T-helper 1 cell treated with Interleukin-12 subunit alpha and Interleukin-12 subunit beta and Interleukin-4 antibody, amounts not matched to agents 30 μg/mL and 1 μg/mL, for 36 hours (primary cell): Measurements from ENCODE around the gene PTPRG.
"Not testable (repeated sequence)": the region's sequence is repeated elsewhere in the genome, so short reads cannot be mapped to it uniquely, and the experiment has no call there.

Source experiments
- H3K27ac Mint-ChIP-seq: one replicate; pipeline ENCODE4 v1.8.0; 2021; ENCODE audit warnings: mild to moderate bottlenecking, mixed read lengths
- H3K27me3 Mint-ChIP-seq: one replicate; pipeline ENCODE4 v1.8.0; 2021; ENCODE audit warnings: low read depth, mixed read lengths
- H3K36me3 Mint-ChIP-seq: one replicate; pipeline ENCODE4 v1.8.0; 2021; ENCODE audit warnings: low read depth, mixed read lengths
- H3K4me1 Mint-ChIP-seq: one replicate; pipeline ENCODE4 v1.8.0; 2021; ENCODE audit warnings: low read depth, mixed read lengths
- H3K4me3 Mint-ChIP-seq: one replicate; pipeline ENCODE4 v1.8.0; 2021; ENCODE audit warnings: mild to moderate bottlenecking, moderate library complexity, mixed read lengths
- H3K9me3 Mint-ChIP-seq: one replicate; pipeline ENCODE4 v1.8.0; 2021; ENCODE audit warnings: mixed read lengths

The PTPRG gene

DNA sequence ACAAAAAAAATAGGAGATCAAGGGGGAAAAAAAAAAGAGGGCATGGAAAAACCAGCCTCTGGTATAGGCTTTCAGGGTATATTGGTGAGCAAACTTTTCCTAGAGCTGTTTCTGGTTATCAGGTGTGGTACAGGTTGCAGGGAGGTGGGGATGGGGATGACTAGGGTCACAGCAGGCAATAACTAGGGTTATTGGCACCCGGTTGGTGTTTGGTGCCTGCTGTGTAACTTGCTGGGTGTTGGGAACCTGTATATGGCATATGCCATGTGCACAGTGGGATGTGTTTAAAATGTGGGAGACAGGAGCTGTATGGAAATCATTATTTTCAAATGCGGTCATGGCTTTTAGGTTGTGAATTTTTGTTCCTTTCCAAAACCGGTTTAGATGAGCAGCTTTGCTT lies 119.2 kb downstream of the PTPRG start:
- Mint-ChIP-seq H3K4me1 (no peaks in the 10 kb centered on the region), H3K4me3 (no peak overlapping the region), H3K36me3 (no peaks in the 10 kb centered on the region), H3K9me3 (no peaks in the 10 kb centered on the region), H3K27me3 (peaks cover 4% of the 10 kb centered on the region), H3K27ac (no peak overlapping the region)

GRCh38 chr3:61681636-61682035 lies 120.3 kb downstream of the PTPRG start:
- H3K4me3 Mint-ChIP-seq, result no peak overlapping the region
- no peak overlapping the region for H3K27ac Mint-ChIP-seq
- H3K36me3 Mint-ChIP-seq, result no peaks in the 10 kb centered on the region
- H3K4me1 Mint-ChIP-seq, result no peaks in the 10 kb centered on the region
- peaks cover 4% of the 10 kb centered on the region for H3K27me3 Mint-ChIP-seq
- H3K9me3 Mint-ChIP-seq, result no peaks in the 10 kb centered on the region

DNA sequence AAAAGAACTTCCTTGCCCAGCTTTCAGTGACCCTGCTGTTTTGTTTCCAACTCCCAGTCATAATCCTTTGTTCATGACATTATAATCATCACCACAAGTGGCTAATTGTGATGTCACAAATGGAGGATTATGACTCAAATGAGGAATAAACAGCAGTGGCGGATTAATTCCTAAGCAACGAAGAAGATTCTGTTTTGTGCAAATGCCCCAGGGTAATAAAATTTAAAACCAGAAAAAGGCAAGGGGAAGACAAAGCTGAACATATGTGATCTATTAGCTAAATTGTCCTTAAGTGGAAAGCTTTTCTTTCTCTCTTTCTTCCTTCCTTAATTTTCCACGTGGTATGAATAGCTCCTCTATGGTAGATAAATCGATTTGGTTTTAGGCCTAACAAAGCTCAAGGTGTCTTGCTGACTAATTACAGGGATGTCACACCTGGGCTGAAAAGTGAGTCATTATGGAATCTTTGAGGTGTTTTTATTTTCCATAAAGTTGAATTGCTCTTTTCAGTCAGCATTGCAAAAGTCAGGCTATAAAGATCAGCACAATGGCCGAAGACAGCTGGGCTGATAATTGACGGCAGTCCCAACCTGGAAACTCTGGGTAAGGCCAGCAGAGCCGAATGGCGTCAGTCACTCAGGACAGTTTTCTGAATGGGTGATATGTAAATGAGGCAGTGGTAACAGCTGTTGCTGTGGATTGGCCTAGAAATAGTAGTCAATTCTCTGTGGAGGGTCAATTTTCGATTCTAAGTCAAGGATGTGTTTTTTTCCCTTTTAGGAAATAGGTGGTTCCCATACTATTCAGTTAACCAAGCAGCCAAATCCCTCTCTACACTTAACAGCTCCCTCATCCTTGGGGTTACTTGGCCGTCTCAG lies 121.5 kb downstream of the PTPRG start:
- Mint-ChIP-seq H3K27ac (no peak overlapping the region), H3K27me3 (peaks cover 4% of the 10 kb centered on the region), H3K4me3 (no peak overlapping the region), H3K9me3 (no peaks in the 10 kb centered on the region), H3K36me3 (no peaks in the 10 kb centered on the region), H3K4me1 (no peaks in the 10 kb centered on the region)

- Mint-ChIP-seq H3K27me3 (peaks cover 4% of the 10 kb centered on the region), H3K4me1 (no peaks in the 10 kb centered on the region), H3K9me3 (no peaks in the 10 kb centered on the region), H3K36me3 (no peaks in the 10 kb centered on the region), H3K27ac (no peak overlapping the region), H3K4me3 (no peak overlapping the region)
Observed at GRCh38 chr3:61683549-61684236, 122.3 kb downstream of the PTPRG start.

DNA sequence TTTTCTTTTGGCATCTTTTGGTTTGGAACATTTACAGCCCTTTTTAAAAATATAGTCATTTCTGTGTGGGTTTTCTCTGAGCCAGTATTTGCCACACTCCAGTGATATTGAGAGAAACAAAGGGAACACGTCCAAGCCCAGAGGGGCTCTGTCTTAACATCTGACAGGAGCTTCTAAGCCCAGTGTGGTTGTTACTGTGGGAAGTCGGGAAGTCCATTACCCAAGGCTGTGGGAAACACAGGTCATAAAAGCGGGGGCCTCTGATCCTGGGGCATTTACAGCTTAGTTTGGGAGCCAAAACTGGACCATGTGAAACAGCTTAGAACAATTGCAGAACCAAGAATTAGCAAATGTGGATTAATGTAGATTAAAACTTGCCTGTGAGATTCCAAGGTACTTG lies 123.0 kb downstream of the PTPRG start:
- H3K4me3 Mint-ChIP-seq, result no peak overlapping the region
- no peaks in the 10 kb centered on the region for H3K36me3 Mint-ChIP-seq
- no peaks in the 10 kb centered on the region for H3K9me3 Mint-ChIP-seq
- H3K4me1 Mint-ChIP-seq, result no peaks in the 10 kb centered on the region
- no peak overlapping the region for H3K27ac Mint-ChIP-seq
- H3K27me3 Mint-ChIP-seq, result peaks cover 4% of the 10 kb centered on the region

DNA sequence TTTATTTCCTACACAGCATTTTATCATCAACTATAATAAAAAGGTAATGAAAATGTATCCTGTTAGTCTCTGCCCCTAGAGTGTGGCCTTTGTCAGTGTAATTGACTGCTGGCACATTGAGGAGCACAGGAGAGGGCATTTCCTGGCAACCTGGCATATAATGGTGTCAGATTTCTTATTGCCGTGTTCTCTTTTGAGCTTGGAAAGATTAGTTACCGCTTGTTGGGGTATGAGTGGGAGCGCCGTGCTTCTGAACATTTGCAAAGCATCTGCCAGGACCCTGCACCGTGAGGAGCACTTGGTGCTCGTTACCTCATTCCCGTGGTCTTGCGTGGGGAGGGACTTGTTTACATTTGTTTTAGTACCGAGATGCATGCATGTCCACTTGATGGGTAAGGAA lies 124.4 kb downstream of the PTPRG start:
- Mint-ChIP-seq H3K27me3 (no peaks in the 10 kb centered on the region), H3K4me1 (no peaks in the 10 kb centered on the region), H3K27ac (no peak overlapping the region), H3K36me3 (no peaks in the 10 kb centered on the region), H3K9me3 (no peaks in the 10 kb centered on the region), H3K4me3 (no peak overlapping the region)

DNA sequence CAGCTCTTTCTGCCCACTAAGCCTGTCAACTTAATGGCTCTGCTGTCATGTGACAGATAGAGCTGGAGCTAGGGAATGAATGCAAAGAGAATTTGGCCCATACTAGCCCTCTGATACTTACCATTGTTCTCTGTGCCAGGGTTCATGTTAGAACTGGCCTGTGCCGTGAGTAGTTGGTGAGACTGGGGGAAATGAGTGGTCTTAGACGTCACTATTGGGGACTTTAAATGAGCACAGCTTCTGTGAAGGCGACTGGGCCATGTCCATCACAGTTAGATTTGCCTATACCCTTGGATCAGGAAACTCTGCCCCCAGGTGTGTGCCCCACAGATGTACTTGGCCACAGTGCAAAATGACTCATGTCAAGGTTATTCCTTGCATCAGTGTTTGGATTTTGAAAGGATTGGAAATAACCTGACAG lies 124.9 kb downstream of the PTPRG start:
- Mint-ChIP-seq H3K9me3 (no peaks in the 10 kb centered on the region), H3K4me1 (no peaks in the 10 kb centered on the region), H3K36me3 (no peaks in the 10 kb centered on the region)

DNA sequence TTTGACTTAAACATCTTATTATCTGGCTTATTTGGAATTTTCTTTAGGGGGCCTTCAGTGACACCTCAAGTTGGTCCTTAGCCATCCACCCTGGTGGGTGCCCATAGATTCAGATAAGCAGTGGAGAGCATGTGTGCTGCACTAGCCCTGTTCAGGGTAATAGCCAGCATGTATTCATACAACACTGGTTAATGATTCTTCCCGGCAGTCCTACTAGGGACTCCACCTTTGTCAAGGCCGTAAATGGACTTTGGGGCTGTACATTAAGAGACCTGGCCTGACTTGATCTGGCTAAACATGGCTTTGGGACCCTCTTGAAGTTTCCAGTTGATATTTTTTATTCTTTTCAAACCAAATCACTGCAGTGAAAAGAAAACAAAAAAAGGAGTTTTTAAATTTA lies 125.8 kb downstream of the PTPRG start:
- no peaks in the 10 kb centered on the region for H3K4me1 Mint-ChIP-seq
- no peak overlapping the region for H3K4me3 Mint-ChIP-seq
- H3K36me3 Mint-ChIP-seq, result no peaks in the 10 kb centered on the region
- H3K27ac Mint-ChIP-seq, result no peak overlapping the region
- H3K27me3 Mint-ChIP-seq, result no peaks in the 10 kb centered on the region
- no peaks in the 10 kb centered on the region for H3K9me3 Mint-ChIP-seq

More for the DNA sequence above, 124.9 kb downstream of the PTPRG start:
- H3K4me3 Mint-ChIP-seq, result no peak overlapping the region
- no peaks in the 10 kb centered on the region for H3K27me3 Mint-ChIP-seq
- H3K27ac Mint-ChIP-seq, result no peak overlapping the region

- Mint-ChIP-seq H3K27ac (no peak overlapping the region), H3K9me3 (no peaks in the 10 kb centered on the region), H3K4me1 (no peaks in the 10 kb centered on the region), H3K36me3 (no peaks in the 10 kb centered on the region), H3K4me3 (no peak overlapping the region), H3K27me3 (no peaks in the 10 kb centered on the region)
Observed at GRCh38 chr3:61687663-61688306, 126.4 kb downstream of the PTPRG start.

- Mint-ChIP-seq H3K4me1 (no peaks in the 10 kb centered on the region), H3K9me3 (no peaks in the 10 kb centered on the region), H3K4me3 (no peak overlapping the region), H3K27me3 (no peaks in the 10 kb centered on the region), H3K27ac (no peak overlapping the region), H3K36me3 (no peaks in the 10 kb centered on the region)
Observed at GRCh38 chr3:61688307-61688984, 127.1 kb downstream of the PTPRG start.

- H3K36me3 Mint-ChIP-seq, result no peaks in the 10 kb centered on the region
- no peaks in the 10 kb centered on the region for H3K4me1 Mint-ChIP-seq
- H3K9me3 Mint-ChIP-seq, result no peaks in the 10 kb centered on the region
- no peak overlapping the region for H3K4me3 Mint-ChIP-seq
- H3K27ac Mint-ChIP-seq, result no peak overlapping the region
- no peaks in the 10 kb centered on the region for H3K27me3 Mint-ChIP-seq
Observed at GRCh38 chr3:61690016-61690415, 128.6 kb downstream of the PTPRG start.

- H3K27me3 Mint-ChIP-seq, result no peaks in the 10 kb centered on the region
- no peak overlapping the region for H3K27ac Mint-ChIP-seq
- no peaks in the 10 kb centered on the region for H3K9me3 Mint-ChIP-seq
- H3K36me3 Mint-ChIP-seq, result no peaks in the 10 kb centered on the region
- no peak overlapping the region for H3K4me3 Mint-ChIP-seq
- H3K4me1 Mint-ChIP-seq, result no peaks in the 10 kb centered on the region
Observed at GRCh38 chr3:61691466-61691865, 130.1 kb downstream of the PTPRG start.

GRCh38 chr3:61697301-61697700 lies 135.9 kb downstream of the PTPRG start:
- Mint-ChIP-seq H3K27me3 (no peaks in the 10 kb centered on the region), H3K36me3 (no peaks in the 10 kb centered on the region), H3K27ac (no peak overlapping the region), H3K4me1 (no peaks in the 10 kb centered on the region), H3K9me3 (no peaks in the 10 kb centered on the region), H3K4me3 (no peak overlapping the region)

GRCh38 chr3:61698278-61699072 lies 137.1 kb downstream of the PTPRG start:
- not testable (repeated sequence) for H3K27me3 Mint-ChIP-seq, H3K4me1 Mint-ChIP-seq, H3K27ac Mint-ChIP-seq, H3K9me3 Mint-ChIP-seq, H3K36me3 Mint-ChIP-seq, H3K4me3 Mint-ChIP-seq
